ENCODE measurements around the gene ENKD1. TPM values are rescaled to one million over a fixed set of nuclear protein-coding genes. Genes with fewer than 3 reads are reported as not detected.

Gene ENKD1
- total and polyA plus RNA-seq, 2 donors (not counting 1 experiment from before 2014, with no cell fraction given) = 13.3 to 14.3 TPM

DNA sequence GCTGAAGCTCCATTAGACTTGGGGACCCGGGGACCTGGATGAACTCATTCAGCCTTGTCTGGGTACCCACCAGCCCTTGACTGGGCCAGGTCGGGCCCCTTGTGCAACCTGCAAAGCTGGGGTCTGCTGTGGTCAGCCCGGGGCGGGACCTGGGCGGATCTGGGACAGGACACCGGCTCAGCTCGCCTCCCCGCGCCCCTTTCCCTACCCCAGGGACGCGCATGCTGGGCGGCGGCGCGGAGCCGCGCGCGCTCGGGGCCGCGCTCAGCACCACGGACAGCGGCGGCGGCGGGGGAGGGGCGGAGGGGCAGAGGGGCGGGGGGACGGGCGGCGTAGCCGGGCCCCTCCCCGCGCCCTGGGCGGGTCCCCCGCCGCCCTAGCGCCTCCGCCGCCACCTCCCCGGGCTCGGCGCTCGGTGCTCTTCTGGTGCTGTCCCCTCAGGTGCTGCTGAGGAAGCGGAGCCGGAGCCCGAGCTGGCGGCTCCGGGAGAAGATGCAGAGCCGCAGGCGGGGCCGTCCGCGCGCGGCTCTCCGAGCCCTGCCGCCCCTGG lies 13.9 kb downstream of the ENKD1 start:
- Histone ChIP-seq H3K27ac (ENCODE audit: low read length in 2 of 2) (no peak overlapping the region), H3K4me2 (replicated peaks; ENCODE audit: low read depth, low read length, poor library complexity, severe bottlenecking) (no peak overlapping the region), H2AFZ (ENCODE audit: insufficient read depth, low read depth, low read length, poor library complexity, severe bottlenecking) (no peak overlapping the region), H3K27me3 (replicated peaks in 1 of 4; ENCODE audit: control extremely low read depth in 1 of 4, control insufficient read depth in 3 of 4, insufficient read depth in 4 of 4, low read length in 3 of 4) (no peaks in the 10 kb centered on the region), H4K20me1 (ENCODE audit: control insufficient read depth, insufficient read depth, low read length, poor library complexity, severe bottlenecking) (peaks cover 40% of the 10 kb centered on the region), H3K9me3 (ENCODE audit: control extremely low read depth in 1 of 3, control insufficient read depth in 2 of 3, insufficient read depth in 1 of 3, low read length in 2 of 3) (no peaks in the 10 kb centered on the region), H3K4me3 (ENCODE audit: control extremely low read depth in 1 of 5, extremely low read depth in 1 of 5, insufficient read depth in 1 of 5, low read depth in 2 of 5, low read length in 4 of 5) (no peak overlapping the region), H3K9ac (ENCODE audit: low read length) (no peak overlapping the region), H3K4me1 (ENCODE audit: control insufficient read depth in 2 of 2, insufficient read depth in 2 of 2, low read length in 2 of 2) (no peaks in the 10 kb centered on the region), H3K36me3 (replicated peaks in 1 of 2; ENCODE audit: control extremely low read depth in 1 of 2, control insufficient read depth in 1 of 2, extremely low read depth in 1 of 2, insufficient read depth in 2 of 2, low read length in 1 of 2) (peaks cover 0 to 74% of the 10 kb centered on the region in 2 experiments), H3K79me2 (ENCODE audit: control insufficient read depth, insufficient read depth, low read length) (peaks cover 24% of the 10 kb centered on the region)
- DNase-seq = no peak
- ChIA-PET POLR2A (no interaction called here), CTCF (interaction anchor here (1.5 to 1.8 kb wide), 2 partner anchors 106 to 132 kb away, joined by 3 to 5 read pairs; no protein-coding TSS in a partner anchor)
- Mint-ChIP-seq H3K4me1 (peaks cover 8% of the 10 kb centered on the region), H3K27me3 (no peaks in the 10 kb centered on the region), H3K27ac (no peak overlapping the region), H3K4me3 (no peak overlapping the region), H3K9me3 (ENCODE audit: insufficient read depth) (no peaks in the 10 kb centered on the region)
- intact Hi-C loops (cut with micrococcal nuclease) = no loop called here
- peak; percentile 37 for ATAC-seq (ENCODE audit: low read depth)
- WGBS (ENCODE audit: insufficient coverage) = 94% methylated on average over 44 of the region's 59 CpGs
- TF ChIP-seq, protein P1, sequence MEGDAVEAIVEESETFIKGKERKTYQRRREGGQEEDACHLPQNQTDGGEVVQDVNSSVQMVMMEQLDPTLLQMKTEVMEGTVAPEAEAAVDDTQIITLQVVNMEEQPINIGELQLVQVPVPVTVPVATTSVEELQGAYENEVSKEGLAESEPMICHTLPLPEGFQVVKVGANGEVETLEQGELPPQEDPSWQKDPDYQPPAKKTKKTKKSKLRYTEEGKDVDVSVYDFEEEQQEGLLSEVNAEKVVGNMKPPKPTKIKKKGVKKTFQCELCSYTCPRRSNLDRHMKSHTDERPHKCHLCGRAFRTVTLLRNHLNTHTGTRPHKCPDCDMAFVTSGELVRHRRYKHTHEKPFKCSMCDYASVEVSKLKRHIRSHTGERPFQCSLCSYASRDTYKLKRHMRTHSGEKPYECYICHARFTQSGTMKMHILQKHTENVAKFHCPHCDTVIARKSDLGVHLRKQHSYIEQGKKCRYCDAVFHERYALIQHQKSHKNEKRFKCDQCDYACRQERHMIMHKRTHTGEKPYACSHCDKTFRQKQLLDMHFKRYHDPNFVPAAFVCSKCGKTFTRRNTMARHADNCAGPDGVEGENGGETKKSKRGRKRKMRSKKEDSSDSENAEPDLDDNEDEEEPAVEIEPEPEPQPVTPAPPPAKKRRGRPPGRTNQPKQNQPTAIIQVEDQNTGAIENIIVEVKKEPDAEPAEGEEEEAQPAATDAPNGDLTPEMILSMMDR (IDR thresholded peaks at IDR 0.05) = no peak
- TF ChIP-seq EZH2 (IDR thresholded peaks at IDR 0.05; ENCODE audit: borderline replicate concordance, insufficient read depth, low read depth, low read length, poor library complexity, severe bottlenecking) = no peak

DNA sequence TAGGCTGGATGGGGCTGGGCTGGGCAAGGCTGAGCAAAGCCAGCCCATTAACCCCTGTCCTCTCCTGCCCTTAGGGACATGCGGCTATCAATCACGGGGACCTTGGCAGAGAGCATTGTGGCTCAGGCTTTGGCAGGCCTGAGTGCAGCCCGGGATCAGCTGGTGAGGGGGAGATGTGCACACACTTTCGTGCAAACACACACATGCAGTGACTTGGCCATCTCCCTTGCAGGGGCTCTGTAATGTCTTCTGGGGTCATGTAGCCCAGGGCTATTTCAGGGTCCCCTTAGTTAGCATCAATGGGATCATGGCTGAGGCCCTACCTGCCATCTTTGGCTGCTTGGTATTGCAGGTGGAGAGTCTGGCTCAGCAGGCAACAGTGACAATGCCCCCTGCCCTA lies 14.7 kb downstream of the ENKD1 start:
- Histone ChIP-seq H3K4me2 (replicated peaks; ENCODE audit: low read depth, low read length, poor library complexity, severe bottlenecking) (no peak overlapping the region), H3K27me3 (replicated peaks in 1 of 4; ENCODE audit: control extremely low read depth in 1 of 4, control insufficient read depth in 3 of 4, insufficient read depth in 4 of 4, low read length in 3 of 4) (no peaks in the 10 kb centered on the region), H3K4me3 (ENCODE audit: control extremely low read depth in 1 of 5, extremely low read depth in 1 of 5, insufficient read depth in 1 of 5, low read depth in 2 of 5, low read length in 4 of 5) (no peak overlapping the region), H3K9me3 (ENCODE audit: control extremely low read depth in 1 of 3, control insufficient read depth in 2 of 3, insufficient read depth in 1 of 3, low read length in 2 of 3) (no peaks in the 10 kb centered on the region), H4K20me1 (ENCODE audit: control insufficient read depth, insufficient read depth, low read length, poor library complexity, severe bottlenecking) (peaks cover 40% of the 10 kb centered on the region), H3K9ac (ENCODE audit: low read length) (no peak overlapping the region), H3K36me3 (replicated peaks in 1 of 2; ENCODE audit: control extremely low read depth in 1 of 2, control insufficient read depth in 1 of 2, extremely low read depth in 1 of 2, insufficient read depth in 2 of 2, low read length in 1 of 2) (peaks cover 0 to 74% of the 10 kb centered on the region in 2 experiments), H3K4me1 (ENCODE audit: control insufficient read depth in 2 of 2, insufficient read depth in 2 of 2, low read length in 2 of 2) (no peaks in the 10 kb centered on the region), H3K79me2 (ENCODE audit: control insufficient read depth, insufficient read depth, low read length) (peaks cover 31% of the 10 kb centered on the region), H2AFZ (ENCODE audit: insufficient read depth, low read depth, low read length, poor library complexity, severe bottlenecking) (no peak overlapping the region), H3K27ac (ENCODE audit: low read length in 2 of 2) (no peak overlapping the region)
- WGBS (ENCODE audit: insufficient coverage) = 95% methylated on average over 4 of the region's 4 CpGs
- H3K9me3 Mint-ChIP-seq (ENCODE audit: insufficient read depth) = no peaks in the 10 kb centered on the region
- intact Hi-C loops (cut with micrococcal nuclease) = no loop called here
- no peaks in the 10 kb centered on the region for H3K27me3 Mint-ChIP-seq
- peaks cover 6% of the 10 kb centered on the region for H3K4me1 Mint-ChIP-seq
- POLR2A ChIA-PET = no interaction called here
- TF ChIP-seq, protein P1 (IDR thresholded peaks at IDR 0.05) = no peak
- no peak for TF ChIP-seq EZH2 (IDR thresholded peaks at IDR 0.05; ENCODE audit: borderline replicate concordance, insufficient read depth, low read depth, low read length, poor library complexity, severe bottlenecking)
- CTCF ChIA-PET = interaction anchor here (0.6 to 1.8 kb wide), 4 partner anchors 8 to 158 kb away, joined by 3 to 5 read pairs (median 3); partner anchors contain the start of gene ACD
- peak overlapping the region; percentile 46 for H3K27ac Mint-ChIP-seq
- H3K4me3 Mint-ChIP-seq = peak overlapping the region; percentile 54
- ATAC-seq (ENCODE audit: low read depth) (no peak), DNase-seq (no peak)

All from B cell (primary cell).